Measurements from ENCODE around the gene SLC30A3. TPM values are rescaled to one million over a fixed set of nuclear protein-coding genes. Genes with fewer than 3 reads are reported as not detected.

Gene SLC30A3
- total RNA-seq, 1 experiment from 2014 or later = 4.9 TPM

DNA sequence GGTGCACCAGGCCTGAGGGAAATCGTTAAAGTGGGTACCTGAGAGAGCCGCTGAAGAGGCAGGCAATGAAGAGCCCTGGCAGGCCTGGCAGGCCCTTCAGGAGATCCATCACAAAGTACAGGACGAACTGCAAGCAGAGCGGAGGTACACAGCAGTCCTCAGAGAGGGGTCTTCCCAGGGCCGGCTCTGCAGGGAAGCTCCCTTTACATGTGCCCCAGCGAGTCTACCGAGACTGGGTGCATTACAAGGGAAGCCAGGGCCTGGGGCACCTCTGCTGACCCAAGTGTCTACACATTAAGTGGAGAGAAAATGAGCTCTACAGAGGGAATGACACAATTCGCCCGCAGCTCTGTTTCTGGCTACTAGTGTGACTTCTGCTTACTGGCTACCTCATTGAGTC lies 59.1 kb downstream of the SLC30A3 start:
- Histone ChIP-seq H3K27ac (no peak overlapping the region), H3K36me3 (peaks cover 63% of the 10 kb centered on the region), H3K27me3 (no peaks in the 10 kb centered on the region), H3K4me3 (no peak overlapping the region), H3K9me3 (replicated peaks) (no peaks in the 10 kb centered on the region), H3K4me1 (no peaks in the 10 kb centered on the region)
- DNase-seq = no peak

Other genes with a start within 250 kb of the SLC30A3 start
- gene TMEM214, start 230.1 kb downstream of the SLC30A3 start, total RNA-seq (2014; rRNA removed; shearing (Covaris generic)) = 38.0 and 45.2 TPM in 2 replicates
- gene AGBL5, start 211.4 kb downstream of the SLC30A3 start, total RNA-seq (2014; rRNA removed; shearing (Covaris generic)) = 71.4 and 72.4 TPM in 2 replicates
- gene OST4, start 191.4 kb downstream of the SLC30A3 start, total RNA-seq (2014; rRNA removed; shearing (Covaris generic)) = 349 and 357 TPM in 2 replicates
- 80.5 and 87.7 TPM in 2 replicates for gene EMILIN1, start 184.4 kb downstream of the SLC30A3 start, total RNA-seq (2014; rRNA removed; shearing (Covaris generic))
- 0.30 and 0.63 TPM in 2 replicates for gene KHK, start 176.3 kb downstream of the SLC30A3 start, total RNA-seq (2014; rRNA removed; shearing (Covaris generic))
- gene CGREF1, start 143.9 kb downstream of the SLC30A3 start, total RNA-seq (2014; rRNA removed; shearing (Covaris generic)) = 0.08 TPM in 1 of 2 replicates, not detected in the other
- not detected in 2 replicates for gene ABHD1, start 139.2 kb downstream of the SLC30A3 start, total RNA-seq (2014; rRNA removed; shearing (Covaris generic))
- 62.3 and 64.8 TPM in 2 replicates for gene PREB, start 128.4 kb downstream of the SLC30A3 start, total RNA-seq (2014; rRNA removed; shearing (Covaris generic))
- not detected in 2 replicates for gene PRR30, start 123.6 kb downstream of the SLC30A3 start, total RNA-seq (2014; rRNA removed; shearing (Covaris generic))
- not detected in 2 replicates for gene TCF23, start 114.0 kb downstream of the SLC30A3 start, total RNA-seq (2014; rRNA removed; shearing (Covaris generic))
- gene ATRAID, start 51.0 kb downstream of the SLC30A3 start, total RNA-seq (2014; rRNA removed; shearing (Covaris generic)) = 172 and 182 TPM in 2 replicates
- 74.3 and 95.9 TPM in 2 replicates for gene SLC5A6, start 50.8 kb downstream of the SLC30A3 start, total RNA-seq (2014; rRNA removed; shearing (Covaris generic))
- gene CAD, start 45.7 kb downstream of the SLC30A3 start, total RNA-seq (2014; rRNA removed; shearing (Covaris generic)) = 57.8 and 61.4 TPM in 2 replicates
- gene DNAJC5G, start 12.4 kb upstream of the SLC30A3 start, total RNA-seq (2014; rRNA removed; shearing (Covaris generic)) = not detected in 2 replicates
- gene TRIM54, start 19.4 kb upstream of the SLC30A3 start, total RNA-seq (2014; rRNA removed; shearing (Covaris generic)) = 0.23 and 0.34 TPM in 2 replicates
- gene UCN, start 45.4 kb upstream of the SLC30A3 start, total RNA-seq (2014; rRNA removed; shearing (Covaris generic)) = 0.32 and 1.6 TPM in 2 replicates
- gene MPV17, start 60.0 kb upstream of the SLC30A3 start, total RNA-seq (2014; rRNA removed; shearing (Covaris generic)) = 74.2 and 76.6 TPM in 2 replicates
- gene GTF3C2, start 93.7 kb upstream of the SLC30A3 start, total RNA-seq (2014; rRNA removed; shearing (Covaris generic)) = 86.8 and 89.4 TPM in 2 replicates
- 50.9 and 59.5 TPM in 2 replicates for gene EIF2B4, start 107.3 kb upstream of the SLC30A3 start, total RNA-seq (2014; rRNA removed; shearing (Covaris generic))
- gene SNX17, start 107.6 kb upstream of the SLC30A3 start, total RNA-seq (2014; rRNA removed; shearing (Covaris generic)) = 117 and 120 TPM in 2 replicates
- 13.8 and 14.2 TPM in 2 replicates for gene ZNF513, start 117.7 kb upstream of the SLC30A3 start, total RNA-seq (2014; rRNA removed; shearing (Covaris generic))
- 160 and 163 TPM in 2 replicates for gene PPM1G, start 146.5 kb upstream of the SLC30A3 start, total RNA-seq (2014; rRNA removed; shearing (Covaris generic))
- gene NRBP1, start 165.6 kb upstream of the SLC30A3 start, total RNA-seq (2014; rRNA removed; shearing (Covaris generic)) = 153 and 156 TPM in 2 replicates
- gene KRTCAP3, start 179.3 kb upstream of the SLC30A3 start, total RNA-seq (2014; rRNA removed; shearing (Covaris generic)) = 0.24 and 1.2 TPM in 2 replicates
- 8.8 and 11.3 TPM in 2 replicates for gene IFT172, start 226.7 kb upstream of the SLC30A3 start, total RNA-seq (2014; rRNA removed; shearing (Covaris generic))
- 0.91 and 1.3 TPM in 2 replicates for gene FNDC4, start 232.2 kb upstream of the SLC30A3 start, total RNA-seq (2014; rRNA removed; shearing (Covaris generic))
- gene GCKR, start 233.8 kb upstream of the SLC30A3 start, total RNA-seq (2014; rRNA removed; shearing (Covaris generic)) = not detected in 2 replicates